IPS-15b (cell line): ENCODE data around the gene PMF1.
A peak's percentile ranks its signal among the peaks of the same experiment; 100 is the strongest.

Experiments used
- H3K27me3 ChIP-seq: one replicate; pipeline ENCODE4 v1.6.1; 2013; ENCODE audit warnings: low read length; ENCODE audit not compliant: control insufficient read depth, insufficient read depth
- H3K36me3 ChIP-seq: one replicate; pipeline ENCODE4 v1.6.1; 2013; ENCODE audit warnings: low read length; ENCODE audit not compliant: control insufficient read depth, insufficient read depth
- H3K4me1 ChIP-seq: one replicate; pipeline ENCODE4 v1.6.1; 2013; ENCODE audit warnings: mild to moderate bottlenecking, low read length; ENCODE audit not compliant: control insufficient read depth, insufficient read depth
- H3K4me3 ChIP-seq: one replicate; pipeline ENCODE4 v1.5.1; 2013; ENCODE audit warnings: low read depth, low read length
- H3K9ac ChIP-seq: one replicate; pipeline ENCODE4 v1.6.1; 2013; ENCODE audit warnings: low read depth, mild to moderate bottlenecking, low read length
- H3K9me3 ChIP-seq: one replicate; pipeline ENCODE4 v1.6.1; 2013; ENCODE audit warnings: mild to moderate bottlenecking, low read length; ENCODE audit not compliant: control insufficient read depth, insufficient read depth

Gene PMF1

DNA sequence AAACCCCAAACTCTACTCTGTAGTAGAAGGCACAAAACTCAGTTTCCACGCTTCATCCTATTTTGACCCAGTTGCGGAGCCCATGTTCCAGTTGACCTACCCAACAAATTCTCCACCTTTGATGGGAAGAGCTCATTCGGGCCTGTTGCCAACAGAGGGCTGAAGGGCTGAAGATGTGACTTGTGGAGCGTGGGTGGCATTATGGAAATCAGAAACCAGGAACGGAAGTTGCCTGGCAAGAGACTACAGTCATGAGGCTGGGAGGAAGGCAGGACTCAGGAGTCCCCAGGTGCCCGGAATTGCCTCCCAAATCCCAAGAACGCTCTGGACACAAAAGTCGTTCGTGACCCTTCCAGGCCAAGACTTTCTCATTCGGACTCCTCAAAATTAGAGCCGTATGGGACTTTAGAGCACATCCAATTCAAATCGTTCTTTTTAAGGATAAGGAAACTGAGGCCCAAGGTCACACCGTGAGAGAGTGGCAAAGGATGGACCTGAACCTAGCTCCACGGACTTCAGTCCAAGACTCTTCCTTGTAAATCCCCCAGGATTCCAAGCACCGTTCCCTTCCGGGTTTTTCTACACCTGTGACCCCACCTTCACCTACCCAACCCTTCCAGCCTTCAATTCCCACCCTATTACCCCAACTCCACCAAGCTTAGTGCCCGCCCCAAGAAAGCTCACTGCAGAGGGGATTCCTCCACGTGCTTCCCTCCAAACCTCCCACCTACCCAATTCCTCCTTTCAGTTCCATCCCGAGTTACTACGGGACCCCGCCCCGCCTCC, 69.1 kb downstream of the PMF1 start:
- no peaks in the 10 kb centered on the region for H3K27me3 ChIP-seq
- peak overlapping the region; percentile 71 for H3K9ac ChIP-seq
- peaks cover 30% of the 10 kb centered on the region for H3K36me3 ChIP-seq
- H3K9me3 ChIP-seq: no peaks in the 10 kb centered on the region
- peaks cover 10% of the 10 kb centered on the region for H3K4me1 ChIP-seq
- H3K4me3 ChIP-seq: peak overlapping the region; percentile 83

DNA sequence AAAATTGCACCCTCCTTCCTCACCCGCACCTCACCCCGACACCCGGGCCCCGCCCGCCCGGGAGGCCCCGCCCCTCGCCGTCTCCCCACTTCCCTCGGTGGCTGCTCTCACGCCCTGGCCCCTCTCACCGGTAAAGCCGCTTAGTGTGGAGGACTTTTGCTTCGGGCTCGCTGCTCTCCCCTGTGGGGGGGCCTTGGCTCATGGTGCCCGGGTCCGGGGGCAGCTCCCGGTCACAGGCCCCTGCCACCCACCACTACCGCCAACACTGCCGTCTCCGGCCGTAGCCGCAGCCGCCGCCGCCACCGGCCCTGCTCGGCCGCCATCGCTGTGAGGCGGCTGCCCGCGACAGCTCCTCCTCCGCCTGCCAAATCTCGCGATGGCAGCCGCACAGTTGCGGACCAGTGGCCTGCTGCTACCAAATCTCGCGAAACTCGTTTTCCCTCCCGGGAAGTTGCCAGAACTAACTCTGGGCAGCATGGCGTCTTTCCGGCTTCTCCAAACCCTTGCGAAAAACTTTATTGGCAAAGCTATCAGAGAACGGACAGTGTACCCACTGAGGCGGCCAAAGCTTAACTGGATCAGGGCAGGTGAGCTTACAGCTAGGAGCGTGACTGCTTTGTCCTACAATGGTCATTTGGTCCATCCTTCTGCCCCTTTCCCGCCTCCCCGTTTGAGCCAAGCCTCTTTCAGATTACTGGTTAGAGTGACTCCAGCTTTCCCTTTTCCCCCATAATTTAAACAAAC, 69.8 kb downstream of the PMF1 start, which contains the start of gene SMG5:
TSS of gene SMG5 (minus strand) at position 347 of the 744 bp plus-strand sequence. CDS start at position 202, 145 bp downstream.
- Histone ChIP-seq H3K4me1 (peaks cover 10% of the 10 kb centered on the region), H3K9me3 (no peaks in the 10 kb centered on the region), H3K4me3 (peak within 1 kb of the TSS; percentile 83), H3K27me3 (no peaks in the 10 kb centered on the region), H3K36me3 (peaks cover 24% of the 10 kb centered on the region), H3K9ac (peak within 1 kb of the TSS; percentile 89)

DNA sequence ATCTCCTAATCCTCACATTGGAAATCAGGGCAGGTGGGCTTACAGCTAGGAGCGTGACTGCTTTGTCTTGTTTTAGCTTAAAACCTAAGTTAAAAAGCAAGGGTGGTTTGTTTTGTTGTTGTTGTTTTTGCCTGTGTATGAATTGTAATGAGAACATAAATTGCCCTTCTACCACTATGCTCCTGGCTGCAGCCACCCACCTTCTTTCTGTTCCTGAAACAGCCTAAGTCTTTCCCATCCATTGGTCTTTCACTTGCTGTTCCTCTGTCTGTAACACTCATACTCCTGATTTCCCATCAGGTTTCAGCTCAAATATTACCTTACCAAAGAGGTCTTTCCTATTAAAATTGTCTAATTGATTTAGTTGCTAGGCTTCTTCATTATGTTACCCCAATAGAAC, 70.7 kb downstream of the PMF1 start:
- H3K4me1 ChIP-seq: peaks cover 10% of the 10 kb centered on the region
- H3K4me3 ChIP-seq: peak overlapping the region; percentile 83
- H3K9ac ChIP-seq: peak overlapping the region; percentile 89
- H3K9me3 ChIP-seq: no peaks in the 10 kb centered on the region
- H3K36me3 ChIP-seq: peaks cover 15% of the 10 kb centered on the region
- H3K27me3 ChIP-seq: no peaks in the 10 kb centered on the region

DNA sequence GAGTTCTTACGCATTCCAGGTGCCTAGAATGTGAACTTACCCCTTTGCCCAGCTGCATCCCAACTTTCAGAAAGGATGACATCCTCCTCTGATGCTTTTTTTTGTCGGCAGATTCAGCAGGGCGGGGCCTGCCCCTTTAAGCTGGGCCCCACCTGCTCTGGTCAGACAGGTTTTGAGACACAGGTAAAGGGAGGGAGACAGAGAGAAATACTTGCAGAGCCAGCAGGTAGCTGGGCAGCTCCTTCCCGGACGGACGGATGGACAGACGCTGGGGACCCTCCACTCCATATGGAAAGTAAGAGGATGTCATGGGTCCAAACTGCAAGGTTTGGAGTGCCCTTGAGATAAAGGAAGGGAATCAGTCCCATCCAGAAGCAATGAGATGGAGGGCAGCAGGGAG, 71.3 kb downstream of the PMF1 start, which contains the start of gene TMEM79:
TSS of gene TMEM79 (plus strand) at position 214 of the 400 bp plus-strand sequence. CDS start 902 bp downstream, outside the sequence.
- H3K27me3 ChIP-seq: no peaks in the 10 kb centered on the region
- peak within 1 kb of the TSS; percentile 89 for H3K9ac ChIP-seq
- peak within 1 kb of the TSS; percentile 83 for H3K4me3 ChIP-seq
- H3K9me3 ChIP-seq: no peaks in the 10 kb centered on the region
- peaks cover 10% of the 10 kb centered on the region for H3K4me1 ChIP-seq
- H3K36me3 ChIP-seq: peaks cover 11% of the 10 kb centered on the region

DNA sequence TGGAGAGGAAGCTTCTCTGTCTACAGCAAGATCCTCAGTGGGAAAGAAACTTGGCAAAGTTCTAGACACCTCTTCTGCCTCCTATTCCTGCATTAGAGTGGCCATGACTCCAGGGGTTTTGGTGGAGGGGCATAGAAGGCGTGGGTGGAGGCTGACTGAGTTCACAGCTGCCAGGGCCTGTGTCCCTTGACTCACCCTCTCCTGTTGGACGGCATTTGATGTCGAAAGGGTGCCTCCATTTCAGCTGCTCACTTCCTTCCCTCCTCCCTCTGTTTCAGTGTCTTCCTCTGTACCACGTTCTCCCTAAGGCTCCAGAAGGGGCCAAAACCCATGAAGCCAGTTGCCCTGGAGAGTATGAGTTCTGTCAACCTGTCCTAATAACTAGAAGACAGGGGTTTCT, 72.0 kb downstream of the PMF1 start:
- Histone ChIP-seq H3K9me3 (no peaks in the 10 kb centered on the region), H3K27me3 (no peaks in the 10 kb centered on the region), H3K4me1 (peaks cover 10% of the 10 kb centered on the region), H3K36me3 (peaks cover 9% of the 10 kb centered on the region), H3K4me3 (no peak overlapping the region), H3K9ac (no peak overlapping the region)

DNA sequence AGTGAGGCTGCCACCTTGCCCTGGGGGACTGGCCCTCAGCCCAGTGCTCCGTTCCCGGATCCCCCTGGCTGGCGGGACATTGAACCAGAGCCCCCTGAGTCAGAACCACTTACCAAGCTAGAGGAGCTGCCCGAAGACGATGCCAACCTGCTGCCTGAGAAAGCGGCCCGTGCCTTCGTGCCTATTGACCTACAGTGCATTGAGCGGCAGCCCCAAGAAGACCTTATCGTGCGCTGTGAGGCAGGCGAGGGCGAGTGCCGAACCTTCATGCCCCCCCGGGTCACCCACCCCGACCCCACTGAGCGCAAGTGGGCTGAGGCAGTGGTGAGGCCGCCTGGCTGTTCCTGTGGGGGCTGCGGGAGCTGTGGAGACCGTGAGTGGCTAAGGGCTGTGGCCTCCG, 72.6 kb downstream of the PMF1 start:
- H3K4me3 ChIP-seq: no peak overlapping the region
- no peaks in the 10 kb centered on the region for H3K9me3 ChIP-seq
- H3K9ac ChIP-seq: no peak overlapping the region
- H3K36me3 ChIP-seq: peaks cover 6% of the 10 kb centered on the region
- peaks cover 10% of the 10 kb centered on the region for H3K4me1 ChIP-seq
- H3K27me3 ChIP-seq: no peaks in the 10 kb centered on the region

DNA sequence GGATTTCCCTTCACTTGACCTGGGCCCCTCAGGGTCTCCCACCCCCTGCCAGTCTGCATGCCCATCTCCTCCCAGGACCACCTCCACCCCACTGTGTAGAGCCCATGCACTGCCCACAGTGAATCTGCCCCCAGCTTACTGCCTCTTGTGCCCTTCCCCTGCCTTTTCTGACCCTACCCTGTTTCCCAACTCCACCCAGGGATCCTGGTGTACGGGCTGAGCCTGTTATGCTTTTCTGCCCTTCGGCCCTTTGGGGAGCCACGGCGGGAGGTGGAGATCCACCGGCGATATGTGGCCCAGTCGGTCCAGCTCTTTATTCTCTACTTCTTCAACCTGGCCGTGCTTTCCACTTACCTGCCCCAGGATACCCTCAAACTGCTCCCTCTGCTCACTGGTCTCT, 73.3 kb downstream of the PMF1 start:
- H3K9ac ChIP-seq: no peak overlapping the region
- H3K4me1 ChIP-seq: peaks cover 10% of the 10 kb centered on the region
- no peaks in the 10 kb centered on the region for H3K27me3 ChIP-seq
- peaks cover 6% of the 10 kb centered on the region for H3K36me3 ChIP-seq
- H3K4me3 ChIP-seq: no peak overlapping the region
- no peaks in the 10 kb centered on the region for H3K9me3 ChIP-seq
